Endothelial cell of umbilical vein (primary cell): ENCODE measurements around the gene FBXO27. TPM values are rescaled to one million over a fixed set of nuclear protein-coding genes. Genes with fewer than 3 reads are reported as not detected.

Experiments used
- BruUV-seq: library from RNA; stranded (reverse); fragments of 400-500 nt; replicated peaks from 2 replicates; lab custom pipeline; 2021; lab: Mats Ljungman, UMichigan
- CTCF ChIA-PET: fragments of 300-600, 350-600 bp; sonication (Branson Sonifier 250); formaldehyde crosslinking; loops from one replicate; lab custom pipeline; 2021; ENCODE audit warnings: antibody characterized with exemption, inconsistent platforms; lab: Charles Lee
- POLR2A ChIA-PET: fragments of 300-600, 350-600 bp; sonication (Branson Sonifier 250); formaldehyde crosslinking; loops from one replicate; lab custom pipeline; 2021; ENCODE audit warnings: antibody characterized with exemption, inconsistent platforms; lab: Charles Lee
- DNase-seq: peaks from one replicate; pipeline ENCODE4 v3.0.0-alpha.2; 2011; ENCODE audit warnings: low read depth, low spot score
- FAIRE-seq: peaks from 2 replicates; lab custom pipeline; 2011; peaks lifted over from hg19 to GRCh38; lab: Jason Lieb, UNC
- H2AFZ ChIP-seq: 2 replicates; pipeline ENCODE4 v1.6.0; 2012; ENCODE audit warnings: low read depth, low read length, control low read depth, inconsistent platforms
- H3K27ac ChIP-seq: 2 replicates; pipeline ENCODE4 v1.5.1; 2011; ENCODE audit warnings: low read depth, mild to moderate bottlenecking, control low read depth, low read length, moderate library complexity; ENCODE audit not compliant: insufficient read depth
- H3K27me3 ChIP-seq, 2 experiments: 2 replicates each; pipeline versions ENCODE4 v1.6.0 to v1.6.1; 2011; ENCODE audit warnings: low read length in 2 of 2, mixed read lengths in 1 of 2; ENCODE audit not compliant: control insufficient read depth in 2 of 2, insufficient read depth in 2 of 2
- H3K36me3 ChIP-seq, 2 experiments: 2 replicates in 1 of 2; 3 replicates in 1 of 2; pipeline ENCODE4 v1.5.1; 2011; ENCODE audit warnings: low read length in 2 of 2, mild to moderate bottlenecking in 1 of 2, moderate library complexity in 1 of 2; ENCODE audit not compliant: control insufficient read depth in 2 of 2, insufficient read depth in 2 of 2; ENCODE audit errors: extremely low read depth in 1 of 2
- H3K4me1 ChIP-seq: 3 replicates; pipeline ENCODE4 v1.5.1; 2011; ENCODE audit warnings: mild to moderate bottlenecking, low read length; ENCODE audit not compliant: control insufficient read depth, insufficient read depth; ENCODE audit errors: extremely low read depth
- H3K4me2 ChIP-seq: 2 replicates; pipeline ENCODE4 v1.6.1; 2011; ENCODE audit warnings: low read length, control low read depth, mixed read lengths; ENCODE audit not compliant: insufficient read depth
- H3K4me3 ChIP-seq, 3 experiments: fragments of 200-600 bp in 1 of 3; sonication (generic), shearing (Covaris generic) in 1 of 3; replicated peaks in 1 of 3; 2 replicates each; pipeline ENCODE4 v1.5.1; 2011 to 2016; ENCODE audit warnings: control low read depth in 3 of 3, low read length in 3 of 3, mild to moderate bottlenecking in 2 of 3, inconsistent platforms in 1 of 3, low read depth in 1 of 3, moderate library complexity in 1 of 3; ENCODE audit not compliant: insufficient read depth in 1 of 3
- H3K79me2 ChIP-seq: 2 replicates; pipeline ENCODE4 v1.6.0; 2012; ENCODE audit warnings: low read length, inconsistent platforms; ENCODE audit not compliant: control insufficient read depth, insufficient read depth
- H3K9ac ChIP-seq: replicated peaks from 2 replicates; pipeline ENCODE3; 2011; ENCODE audit warnings: low read length, control low read depth; ENCODE audit not compliant: insufficient read depth; ENCODE audit errors: extremely low read depth
- H3K9me1 ChIP-seq: replicated peaks from 3 replicates; pipeline ENCODE4 v1.6.0; 2011; ENCODE audit warnings: mild to moderate bottlenecking, low read length; ENCODE audit not compliant: control insufficient read depth, insufficient read depth; ENCODE audit errors: extremely low read depth
- H3K9me3 ChIP-seq: replicated peaks from 2 replicates; pipeline ENCODE4 v1.5.1; 2012; ENCODE audit warnings: low read length, inconsistent platforms; ENCODE audit not compliant: control insufficient read depth, insufficient read depth
- H4K20me1 ChIP-seq: replicated peaks from 2 replicates; pipeline ENCODE3; 2011; ENCODE audit warnings: mild to moderate bottlenecking, low read length; ENCODE audit not compliant: control insufficient read depth, insufficient read depth; ENCODE audit errors: extremely low read depth
- CTCF ChIP-seq, 2 donors: IDR thresholded peaks; 1 replicate in 1 of 2; 2 replicates in 1 of 2; pipeline ENCODE4 v1.5.1; 2011; ENCODE audit warnings: low read length in 2 of 2, mild to moderate bottlenecking in 2 of 2, moderate library complexity in 2 of 2, control low read depth in 1 of 2, inconsistent platforms in 1 of 2, low read depth in 1 of 2; ENCODE audit not compliant: insufficient read depth in 1 of 2; ENCODE audit errors: extremely low read depth in 1 of 2
- EZH2 ChIP-seq: IDR thresholded peaks from 2 replicates; pipeline ENCODE4 v1.6.1; 2012; ENCODE audit warnings: borderline replicate concordance, low read depth, mild to moderate bottlenecking, moderate library complexity, low read length, inconsistent platforms; ENCODE audit not compliant: severe bottlenecking
- FOS ChIP-seq: IDR thresholded peaks from 2 replicates; pipeline ENCODE4 v1.6.1; 2011; ENCODE audit warnings: mild to moderate bottlenecking, low read length, moderate library complexity, borderline replicate concordance; ENCODE audit not compliant: insufficient read depth
- GATA2 ChIP-seq: IDR thresholded peaks from 2 replicates; pipeline ENCODE4 v1.7.0; 2011; ENCODE audit warnings: low read depth, mild to moderate bottlenecking, moderate library complexity, mixed read lengths, low read length; ENCODE audit not compliant: insufficient read length, insufficient read depth
- JUN ChIP-seq: IDR thresholded peaks from 2 replicates; pipeline ENCODE4 v1.6.1; 2011; ENCODE audit warnings: borderline replicate concordance, low read depth; ENCODE audit not compliant: insufficient read length, insufficient read depth
- MAX ChIP-seq: IDR thresholded peaks from 2 replicates; pipeline ENCODE4 v1.6.1; 2011; ENCODE audit not compliant: insufficient read depth, insufficient read length
- MYC ChIP-seq: IDR thresholded peaks from one replicate; pipeline ENCODE4 v1.6.1; 2011; ENCODE audit warnings: mild to moderate bottlenecking, low read depth, low read length
- POLR2A ChIP-seq: IDR thresholded peaks from 2 replicates; pipeline ENCODE4 v1.6.1; 2012; ENCODE audit warnings: low read depth, mild to moderate bottlenecking, control low read depth, low read length
- POLR2AphosphoS5 ChIP-seq: IDR thresholded peaks from 2 replicates; pipeline ENCODE4 v1.6.1; 2012; ENCODE audit warnings: low read depth, mild to moderate bottlenecking, control low read depth, low read length, moderate library complexity; ENCODE audit not compliant: insufficient read depth
- dilution Hi-C: fragments of 300-500 bp; cut with MboI; formaldehyde crosslinking; loops from one replicate; pipeline ENCODE4 v1.15.0; 2019; ENCODE audit warnings: low sequenced_read_pairs; ENCODE audit not compliant: extremely low pct_ligation_motif_present
- intact Hi-C: fragments of 100-400 bp; cut with micrococcal nuclease; formaldehyde crosslinking; loops from one replicate; pipeline ENCODE4 v1.10.0; 2022
- polyA plus RNA-seq, 4 experiments: library from polyadenylated mRNA; depleted of rRNA in 3 of 4; stranded (reverse) in 3 of 4; unstranded in 1 of 4; fragments of >200 nt; gene quantifications; 2 replicates each; pipeline versions ENCODE4 v1.2.1 to v1.2.3, GENCODE V29; 2011 to 2012; ENCODE audit warnings: missing spikeins in 1 of 4
- total RNA-seq: library from RNA; stranded (reverse); gene quantifications from 2 replicates; pipeline ENCODE4 v1.2.3, GENCODE V29; 2021

FBXO27 gene
- total and polyA plus RNA-seq, 2 donors (not counting 3 experiments of a cell fraction or from before 2014, with no cell fraction given) = 3.5 to 4.2 TPM

GRCh38 chr19:38980583-38981374 is 51.6 kb downstream of the FBXO27 start:
- no peaks in the 10 kb centered on the region for H3K79me2 ChIP-seq
- H3K9me1 ChIP-seq = no peaks in the 10 kb centered on the region
- no peak overlapping the region for H3K4me3 ChIP-seq
- DNase-seq (no peak), FAIRE-seq (no peak)
- no peaks in the 10 kb centered on the region for H4K20me1 ChIP-seq
- ChIA-PET CTCF (no interaction called here), POLR2A (no interaction called here)
- intact Hi-C loops (no loop called here), dilution Hi-C loops (no loop called here)
- peaks cover 7% of the 10 kb centered on the region for H3K4me1 ChIP-seq
- H3K27me3 ChIP-seq = no peaks in the 10 kb centered on the region
- no peak overlapping the region for H3K9ac ChIP-seq
- no peak overlapping the region for H3K27ac ChIP-seq
- TF ChIP-seq POLR2A (no peak), GATA2 (no peak), CTCF (IDR thresholded peaks at IDR 0.05; ENCODE audit: extremely low read depth in 1 of 2, insufficient read depth in 1 of 2, low read depth in 1 of 2, low read length in 2 of 2) (no peak), FOS (no peak), JUN (no peak), MAX (no peak), POLR2AphosphoS5 (no peak), EZH2 (no peak), MYC (no peak)
- no peaks in the 10 kb centered on the region for H3K9me3 ChIP-seq
- H3K4me2 ChIP-seq = no peak overlapping the region
- no TSS peak for BruUV-seq
- no peak overlapping the region for H2AFZ ChIP-seq
- H3K36me3 ChIP-seq = no peaks in the 10 kb centered on the region
